Measurements from ENCODE around the gene TAP1.
A peak's percentile ranks its signal among the peaks of the same experiment; 100 is the strongest.

TAP1 gene

GRCh38 chr6:32799740-32800139 is 53.8 kb downstream of the TAP1 start:
- no peak for DNase-seq (ENCODE audit: low read depth in 2 of 2)

DNA sequence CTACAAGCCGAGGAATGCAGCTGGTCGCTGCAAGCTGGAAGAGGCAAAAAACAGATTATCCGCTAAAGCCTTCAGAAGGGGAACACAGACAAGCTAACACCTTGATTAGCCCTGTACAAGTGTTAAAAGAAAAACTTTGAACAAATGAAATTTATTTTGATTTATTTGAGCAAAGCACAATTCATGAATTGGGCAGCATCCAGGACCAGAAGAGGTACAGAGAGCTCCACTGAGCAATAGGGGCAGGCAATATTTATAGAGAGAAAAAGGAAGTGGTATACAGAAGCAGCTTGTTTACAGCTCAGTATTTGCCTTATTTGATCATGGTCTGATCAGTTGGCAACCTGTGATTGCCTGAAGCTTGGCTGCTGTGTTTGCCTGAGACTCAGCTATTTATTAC is 54.3 kb downstream of the TAP1 start:
- no peak for DNase-seq (ENCODE audit: low read depth in 2 of 2)

DNA sequence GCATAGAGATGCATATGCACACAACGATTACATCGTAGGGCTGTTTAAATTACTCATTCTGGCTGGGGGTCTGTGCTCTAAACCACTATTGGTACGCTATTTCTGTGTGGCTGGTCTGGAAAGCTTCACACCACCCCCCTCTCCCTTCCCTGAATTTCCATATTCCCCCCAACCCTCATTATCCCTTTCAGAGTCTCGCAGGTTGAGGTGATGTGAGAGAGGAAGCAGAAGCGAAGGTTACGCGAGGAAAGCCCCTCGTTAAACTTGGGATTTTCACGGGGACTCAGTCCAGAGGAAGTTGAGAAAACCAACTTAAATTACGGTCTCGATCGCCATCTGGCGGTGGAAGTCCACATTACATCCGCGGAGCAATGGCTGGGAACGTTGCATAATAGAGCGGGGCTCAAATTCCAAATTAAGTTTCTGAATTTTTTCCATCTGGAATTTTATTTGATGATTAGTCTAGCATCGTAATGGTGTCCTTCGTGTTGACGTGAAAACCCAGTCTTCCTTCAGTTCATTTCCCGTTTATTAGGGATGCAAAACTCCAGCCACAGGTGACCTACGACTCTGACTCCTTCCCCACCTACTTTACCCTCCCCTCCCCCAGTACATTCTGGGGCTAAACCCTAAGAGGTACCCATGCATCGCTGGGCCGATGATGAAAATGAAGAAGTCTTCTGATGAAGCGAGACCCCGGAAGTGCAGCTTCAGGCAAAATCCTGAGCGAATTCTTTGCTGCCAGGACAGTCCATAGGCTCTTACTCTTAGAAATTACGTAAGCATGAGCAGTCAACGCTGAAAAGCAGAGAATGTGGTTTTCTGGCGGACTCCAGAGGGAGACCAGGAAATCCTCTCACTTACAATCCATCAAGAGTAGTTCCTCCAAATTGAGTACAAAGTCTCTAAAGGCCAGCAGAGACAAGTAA is 56.4 kb downstream of the TAP1 start:
- peak; percentile 39 to 61 for DNase-seq (ENCODE audit: low read depth in 2 of 2)
